Neural progenitor cell (in vitro differentiated cells): ENCODE data around the gene TTLL8.

Source experiments
- EZH2 ChIP-seq: fragments of 200-600 bp; sonication (generic); IDR thresholded peaks from 2 replicates; pipeline ENCODE4 v1.6.1; 2017; ENCODE audit warnings: antibody characterized with exemption, mild to moderate bottlenecking, moderate library complexity
- EZH2phosphoT487 ChIP-seq: fragments of 200-600 bp; sonication (generic); IDR thresholded peaks from 2 replicates; pipeline ENCODE4 v1.6.1; 2017; ENCODE audit warnings: antibody characterized with exemption
- TF ChIP-seq, protein P1 (sequence below): fragments of 200-600 bp; sonication (generic); IDR thresholded peaks from 2 replicates; pipeline ENCODE4 v1.5.1; 2017; ENCODE audit warnings: antibody characterized with exemption, mild to moderate bottlenecking

DNA sequence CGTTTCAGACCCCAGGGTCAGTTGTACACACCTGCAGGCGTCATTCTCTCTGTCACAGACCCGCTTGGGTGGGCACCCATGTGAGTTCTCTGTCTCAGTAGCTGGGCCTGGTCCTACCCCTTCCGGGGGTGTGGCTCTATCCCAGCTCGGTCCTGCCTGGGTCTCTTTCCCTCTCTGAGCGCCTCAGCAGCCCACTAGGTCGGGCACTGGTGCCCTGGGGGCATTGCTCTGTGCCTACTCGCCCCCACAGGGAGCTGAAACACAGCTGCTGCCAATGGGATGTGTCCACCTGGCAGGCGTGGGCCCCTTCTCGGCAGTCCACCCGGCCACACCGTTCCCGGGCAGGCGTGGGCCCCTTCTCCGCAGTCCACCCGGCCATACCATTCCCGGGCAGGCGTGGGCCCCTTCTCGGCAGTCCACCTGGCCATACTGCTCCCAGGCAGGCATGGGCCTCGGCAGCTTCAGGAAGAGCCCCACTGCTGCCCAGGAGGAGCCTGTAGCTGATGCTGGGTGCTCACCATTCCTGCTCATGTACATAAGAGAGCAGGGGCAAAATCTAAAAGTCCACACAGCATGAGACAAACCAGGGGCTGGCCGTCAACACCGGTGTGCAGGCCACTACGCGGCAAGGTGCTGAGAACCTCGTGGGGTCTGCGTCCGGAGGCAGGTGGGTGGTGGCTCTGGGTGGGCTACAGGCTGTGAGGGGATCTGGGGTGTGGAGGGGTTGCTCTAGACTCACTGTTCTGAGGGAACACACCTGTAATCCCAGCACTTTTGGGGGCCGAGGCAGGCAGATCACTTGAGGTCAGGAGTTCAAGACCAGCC lies 14.8 kb upstream of the TTLL8 start:
- TF ChIP-seq, protein P1, sequence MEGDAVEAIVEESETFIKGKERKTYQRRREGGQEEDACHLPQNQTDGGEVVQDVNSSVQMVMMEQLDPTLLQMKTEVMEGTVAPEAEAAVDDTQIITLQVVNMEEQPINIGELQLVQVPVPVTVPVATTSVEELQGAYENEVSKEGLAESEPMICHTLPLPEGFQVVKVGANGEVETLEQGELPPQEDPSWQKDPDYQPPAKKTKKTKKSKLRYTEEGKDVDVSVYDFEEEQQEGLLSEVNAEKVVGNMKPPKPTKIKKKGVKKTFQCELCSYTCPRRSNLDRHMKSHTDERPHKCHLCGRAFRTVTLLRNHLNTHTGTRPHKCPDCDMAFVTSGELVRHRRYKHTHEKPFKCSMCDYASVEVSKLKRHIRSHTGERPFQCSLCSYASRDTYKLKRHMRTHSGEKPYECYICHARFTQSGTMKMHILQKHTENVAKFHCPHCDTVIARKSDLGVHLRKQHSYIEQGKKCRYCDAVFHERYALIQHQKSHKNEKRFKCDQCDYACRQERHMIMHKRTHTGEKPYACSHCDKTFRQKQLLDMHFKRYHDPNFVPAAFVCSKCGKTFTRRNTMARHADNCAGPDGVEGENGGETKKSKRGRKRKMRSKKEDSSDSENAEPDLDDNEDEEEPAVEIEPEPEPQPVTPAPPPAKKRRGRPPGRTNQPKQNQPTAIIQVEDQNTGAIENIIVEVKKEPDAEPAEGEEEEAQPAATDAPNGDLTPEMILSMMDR: no peak
- TF ChIP-seq EZH2phosphoT487 (no peak), EZH2 (no peak)
